Measurements from ENCODE around the gene COL18A1.

Gene COL18A1

DNA sequence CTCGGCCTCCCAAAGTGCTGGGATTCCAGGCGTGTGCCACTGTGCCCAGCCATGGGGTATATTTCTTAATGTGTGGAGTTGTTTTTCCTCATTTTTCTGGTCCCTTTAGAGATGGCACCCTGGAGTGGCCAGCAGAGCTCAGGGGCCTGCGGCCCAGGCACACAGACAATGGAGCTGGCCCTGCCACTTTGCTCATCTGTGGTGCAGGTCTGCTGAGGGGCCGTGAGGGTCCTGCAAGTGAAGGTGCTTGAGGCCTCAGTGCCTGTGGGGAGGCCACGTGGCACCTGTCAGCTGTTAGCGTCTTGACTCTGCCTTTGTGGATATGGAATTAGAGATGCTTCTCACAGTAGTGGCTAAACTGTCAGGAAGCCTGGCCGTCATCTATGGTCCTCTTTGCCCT is 7.5 kb downstream of the COL18A1 start:
- H3K4me2 ChIP-seq (ENCODE audit: low read depth, low read length, poor library complexity, severe bottlenecking), result no peak overlapping the region
- no peak overlapping the region for H3K9ac ChIP-seq (ENCODE audit: low read depth, low read length, poor library complexity, severe bottlenecking)
- no peaks in the 10 kb centered on the region for H3K4me1 ChIP-seq (ENCODE audit: insufficient read depth, low read length, poor library complexity, severe bottlenecking)
- no peaks in the 10 kb centered on the region for H3K36me3 ChIP-seq (ENCODE audit: insufficient read depth, low read length)
- H3K9me2 ChIP-seq (replicated peaks; ENCODE audit: low read depth, low read length), result no peaks in the 10 kb centered on the region
- no peaks in the 10 kb centered on the region for H3K79me2 ChIP-seq (ENCODE audit: insufficient read depth, low read length)
- H4K20me1 ChIP-seq (ENCODE audit: insufficient read depth, low read length, poor library complexity, severe bottlenecking), result no peaks in the 10 kb centered on the region
- H3F3A ChIP-seq (ENCODE audit: low read depth), result no peaks in the 10 kb centered on the region
- H3K4me3 ChIP-seq (ENCODE audit: low read length, poor library complexity, severe bottlenecking), result no peak overlapping the region
- H3K27me3 ChIP-seq (ENCODE audit: insufficient read depth, low read length, poor library complexity, severe bottlenecking), result no peaks in the 10 kb centered on the region
- H2AFZ ChIP-seq (ENCODE audit: low read length), result no peak overlapping the region
- no peak for TF ChIP-seq EZH2phosphoT487 (IDR thresholded peaks at IDR 0.05; ENCODE audit: borderline replicate concordance)
- TF ChIP-seq, protein P1, sequence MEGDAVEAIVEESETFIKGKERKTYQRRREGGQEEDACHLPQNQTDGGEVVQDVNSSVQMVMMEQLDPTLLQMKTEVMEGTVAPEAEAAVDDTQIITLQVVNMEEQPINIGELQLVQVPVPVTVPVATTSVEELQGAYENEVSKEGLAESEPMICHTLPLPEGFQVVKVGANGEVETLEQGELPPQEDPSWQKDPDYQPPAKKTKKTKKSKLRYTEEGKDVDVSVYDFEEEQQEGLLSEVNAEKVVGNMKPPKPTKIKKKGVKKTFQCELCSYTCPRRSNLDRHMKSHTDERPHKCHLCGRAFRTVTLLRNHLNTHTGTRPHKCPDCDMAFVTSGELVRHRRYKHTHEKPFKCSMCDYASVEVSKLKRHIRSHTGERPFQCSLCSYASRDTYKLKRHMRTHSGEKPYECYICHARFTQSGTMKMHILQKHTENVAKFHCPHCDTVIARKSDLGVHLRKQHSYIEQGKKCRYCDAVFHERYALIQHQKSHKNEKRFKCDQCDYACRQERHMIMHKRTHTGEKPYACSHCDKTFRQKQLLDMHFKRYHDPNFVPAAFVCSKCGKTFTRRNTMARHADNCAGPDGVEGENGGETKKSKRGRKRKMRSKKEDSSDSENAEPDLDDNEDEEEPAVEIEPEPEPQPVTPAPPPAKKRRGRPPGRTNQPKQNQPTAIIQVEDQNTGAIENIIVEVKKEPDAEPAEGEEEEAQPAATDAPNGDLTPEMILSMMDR (conservative IDR thresholded peaks at IDR 0.05; ENCODE audit: low read length), result no peak
- no peaks in the 10 kb centered on the region for H3K9me3 ChIP-seq (ENCODE audit: insufficient read depth, low read depth, low read length)

DNA sequence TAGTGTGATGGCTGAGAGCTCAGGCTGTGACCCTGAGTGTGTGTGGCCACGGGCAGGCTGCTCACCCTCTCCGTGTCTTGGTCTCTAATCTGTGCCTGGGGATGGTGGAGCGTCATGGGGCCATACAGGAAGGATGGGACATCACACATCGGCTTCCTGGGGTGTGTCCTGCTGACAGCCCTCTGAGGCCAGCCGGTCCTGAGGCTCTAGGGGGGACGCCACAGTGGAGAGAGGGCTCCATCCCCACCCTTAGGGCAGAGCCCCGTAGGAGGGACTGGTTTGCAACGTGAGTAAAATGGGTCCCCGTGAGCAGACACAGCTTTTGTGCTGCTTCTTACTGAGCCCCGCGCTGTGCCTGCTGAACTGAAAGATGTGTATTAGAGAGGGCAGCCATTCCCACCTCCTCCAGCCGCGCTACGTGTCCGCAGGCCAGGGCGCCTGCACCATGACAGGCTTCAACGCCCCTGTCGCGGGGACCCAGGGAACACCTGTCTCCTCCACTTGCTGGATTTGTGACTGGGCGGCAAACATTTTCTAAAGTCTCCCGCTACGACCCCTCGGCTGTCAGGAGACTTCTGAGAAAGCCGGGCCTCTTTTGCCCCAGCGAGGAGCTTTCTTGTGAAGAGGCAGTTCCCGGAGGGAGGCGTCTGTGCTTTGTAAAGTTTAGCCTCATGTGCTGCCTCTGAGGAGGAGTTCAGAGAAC is 8.1 kb downstream of the COL18A1 start:
- no peak overlapping the region for H3K9ac ChIP-seq (ENCODE audit: low read depth, low read length, poor library complexity, severe bottlenecking)
- H3K27me3 ChIP-seq (ENCODE audit: insufficient read depth, low read length, poor library complexity, severe bottlenecking), result no peaks in the 10 kb centered on the region
- no peak for TF ChIP-seq EZH2phosphoT487 (IDR thresholded peaks at IDR 0.05; ENCODE audit: borderline replicate concordance)
- TF ChIP-seq, protein P1 (conservative IDR thresholded peaks at IDR 0.05; ENCODE audit: low read length), result no peak
- H3K9me3 ChIP-seq (ENCODE audit: insufficient read depth, low read depth, low read length), result no peaks in the 10 kb centered on the region
- H4K20me1 ChIP-seq (ENCODE audit: insufficient read depth, low read length, poor library complexity, severe bottlenecking), result no peaks in the 10 kb centered on the region
- no peaks in the 10 kb centered on the region for H3K9me2 ChIP-seq (replicated peaks; ENCODE audit: low read depth, low read length)
- no peak overlapping the region for H3K4me3 ChIP-seq (ENCODE audit: low read length, poor library complexity, severe bottlenecking)
- H3F3A ChIP-seq (ENCODE audit: low read depth), result no peaks in the 10 kb centered on the region
- H3K4me1 ChIP-seq (ENCODE audit: insufficient read depth, low read length, poor library complexity, severe bottlenecking), result no peaks in the 10 kb centered on the region
- H3K36me3 ChIP-seq (ENCODE audit: insufficient read depth, low read length), result no peaks in the 10 kb centered on the region
- H3K79me2 ChIP-seq (ENCODE audit: insufficient read depth, low read length), result no peaks in the 10 kb centered on the region
- no peak overlapping the region for H3K4me2 ChIP-seq (ENCODE audit: low read depth, low read length, poor library complexity, severe bottlenecking)
- no peak overlapping the region for H2AFZ ChIP-seq (ENCODE audit: low read length)

DNA sequence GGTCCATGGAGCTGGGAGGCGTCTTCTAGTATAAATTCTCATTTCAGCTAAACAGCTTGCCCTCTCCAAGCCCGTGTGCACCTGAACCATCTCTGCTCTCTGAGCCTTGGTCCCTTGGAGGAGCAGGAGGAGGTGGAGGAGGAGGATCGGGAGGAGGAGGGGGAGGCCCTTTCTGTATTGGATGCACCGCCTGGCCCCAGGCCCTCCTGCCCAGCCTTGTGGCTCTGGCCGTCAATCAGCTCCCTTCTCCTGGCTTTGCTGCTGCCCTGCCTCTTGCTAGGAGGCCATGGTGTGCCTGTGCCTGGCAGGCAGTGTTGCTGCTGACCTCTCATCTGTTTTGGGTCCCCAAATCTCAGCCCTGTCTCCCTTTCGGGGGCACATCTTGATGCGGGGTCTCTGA is 9.0 kb downstream of the COL18A1 start:
- H4K20me1 ChIP-seq (ENCODE audit: insufficient read depth, low read length, poor library complexity, severe bottlenecking), result no peaks in the 10 kb centered on the region
- no peaks in the 10 kb centered on the region for H3K79me2 ChIP-seq (ENCODE audit: insufficient read depth, low read length)

More for the DNA sequence above, 9.0 kb downstream of the COL18A1 start:
- H3K4me3 ChIP-seq (ENCODE audit: low read length, poor library complexity, severe bottlenecking), result no peak overlapping the region
- no peak for TF ChIP-seq EZH2phosphoT487 (IDR thresholded peaks at IDR 0.05; ENCODE audit: borderline replicate concordance)
- TF ChIP-seq, protein P1 (conservative IDR thresholded peaks at IDR 0.05; ENCODE audit: low read length), result no peak
- H3K27me3 ChIP-seq (ENCODE audit: insufficient read depth, low read length, poor library complexity, severe bottlenecking), result no peaks in the 10 kb centered on the region
- H3K9me2 ChIP-seq (replicated peaks; ENCODE audit: low read depth, low read length), result no peaks in the 10 kb centered on the region
- H3K4me1 ChIP-seq (ENCODE audit: insufficient read depth, low read length, poor library complexity, severe bottlenecking), result no peaks in the 10 kb centered on the region
- no peaks in the 10 kb centered on the region for H3F3A ChIP-seq (ENCODE audit: low read depth)
- H3K9me3 ChIP-seq (ENCODE audit: insufficient read depth, low read depth, low read length), result no peaks in the 10 kb centered on the region
- H3K4me2 ChIP-seq (ENCODE audit: low read depth, low read length, poor library complexity, severe bottlenecking), result no peak overlapping the region
- no peaks in the 10 kb centered on the region for H3K36me3 ChIP-seq (ENCODE audit: insufficient read depth, low read length)
- no peak overlapping the region for H2AFZ ChIP-seq (ENCODE audit: low read length)
- no peak overlapping the region for H3K9ac ChIP-seq (ENCODE audit: low read depth, low read length, poor library complexity, severe bottlenecking)

Data from Loucy (cell line).